Ramos (cell line): ENCODE data around the gene FNDC10.

ENCODE experiments used
- in situ Hi-C: fragments of 300-500 bp; cut with MboI; formaldehyde crosslinking; loops from one replicate; pipeline ENCODE4 v1.14.3; 2022; ENCODE audit warnings: low sequenced_read_pairs; ENCODE audit not compliant: unreplicated experiment

The FNDC10 gene

DNA sequence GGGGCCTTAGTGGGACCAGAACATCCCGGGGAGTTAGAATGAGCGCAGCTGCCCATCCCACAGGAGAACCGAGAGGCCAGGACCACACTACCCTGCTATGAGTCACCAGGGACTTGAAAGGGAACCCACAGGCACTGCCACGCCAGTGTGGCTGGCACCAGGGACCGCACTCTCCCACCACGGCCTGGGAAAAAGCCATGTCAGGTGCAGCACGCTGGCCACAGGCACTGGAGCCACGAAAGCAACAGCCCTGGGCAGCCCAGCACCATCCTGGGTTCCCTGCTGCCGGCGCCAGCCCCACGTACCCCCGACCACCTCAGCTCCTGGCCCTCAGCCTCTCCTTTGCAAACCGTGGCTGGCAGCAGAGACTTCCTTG is 45.4 kb downstream of the FNDC10 start:
- in situ Hi-C loops, result no loop called here

DNA sequence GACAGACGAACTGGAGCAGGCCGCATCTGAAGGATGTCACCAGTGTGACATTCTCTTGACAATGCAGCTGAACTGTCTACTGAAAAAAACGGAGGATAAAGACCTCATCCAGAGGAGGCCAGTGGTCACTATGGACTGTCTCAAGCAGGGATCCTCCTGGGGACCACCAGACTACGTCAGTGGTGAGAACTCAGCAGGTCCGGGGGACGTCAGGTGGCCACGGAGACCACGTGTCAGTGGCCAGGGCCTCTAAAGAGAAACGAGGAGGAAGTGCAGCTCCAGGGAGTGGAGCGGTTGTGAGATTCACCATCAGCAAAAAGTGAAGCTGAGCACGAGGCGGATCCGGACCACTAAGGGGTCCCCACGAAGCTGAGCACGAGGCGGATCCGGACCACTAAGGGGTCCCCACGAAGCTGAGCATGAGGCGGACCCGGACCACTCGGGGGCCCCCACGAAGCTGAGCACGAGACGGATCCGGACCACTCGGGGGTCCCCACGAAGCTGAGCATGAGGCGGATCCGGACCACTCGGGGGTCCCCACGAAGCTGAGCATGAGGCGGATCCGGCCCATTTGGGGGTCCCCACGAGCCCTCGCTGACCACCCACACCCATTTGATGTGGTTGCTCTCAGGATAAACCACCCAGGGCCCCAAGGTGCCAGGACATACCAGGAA is 46.0 kb downstream of the FNDC10 start:
- in situ Hi-C loops, result no loop called here

DNA sequence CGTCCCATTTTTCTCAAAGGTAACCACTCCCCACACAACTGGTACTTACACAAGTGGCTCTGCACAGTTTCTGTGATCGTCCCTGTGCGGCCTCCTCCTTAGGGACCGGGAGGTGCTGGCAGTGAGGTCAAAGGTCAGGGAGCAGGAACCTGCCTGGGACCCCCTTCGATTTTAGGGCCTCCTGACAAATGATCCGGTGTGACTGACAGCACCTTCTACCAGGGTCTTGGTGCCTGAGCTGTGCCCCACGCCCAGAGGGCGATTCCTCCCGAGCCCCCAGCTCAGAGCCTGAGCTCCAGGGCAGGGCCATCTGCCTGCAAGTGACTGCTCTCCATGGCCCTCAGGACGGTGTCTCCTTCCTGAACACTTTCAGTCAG is 47.7 kb downstream of the FNDC10 start:
- in situ Hi-C loops, result no loop called here

DNA sequence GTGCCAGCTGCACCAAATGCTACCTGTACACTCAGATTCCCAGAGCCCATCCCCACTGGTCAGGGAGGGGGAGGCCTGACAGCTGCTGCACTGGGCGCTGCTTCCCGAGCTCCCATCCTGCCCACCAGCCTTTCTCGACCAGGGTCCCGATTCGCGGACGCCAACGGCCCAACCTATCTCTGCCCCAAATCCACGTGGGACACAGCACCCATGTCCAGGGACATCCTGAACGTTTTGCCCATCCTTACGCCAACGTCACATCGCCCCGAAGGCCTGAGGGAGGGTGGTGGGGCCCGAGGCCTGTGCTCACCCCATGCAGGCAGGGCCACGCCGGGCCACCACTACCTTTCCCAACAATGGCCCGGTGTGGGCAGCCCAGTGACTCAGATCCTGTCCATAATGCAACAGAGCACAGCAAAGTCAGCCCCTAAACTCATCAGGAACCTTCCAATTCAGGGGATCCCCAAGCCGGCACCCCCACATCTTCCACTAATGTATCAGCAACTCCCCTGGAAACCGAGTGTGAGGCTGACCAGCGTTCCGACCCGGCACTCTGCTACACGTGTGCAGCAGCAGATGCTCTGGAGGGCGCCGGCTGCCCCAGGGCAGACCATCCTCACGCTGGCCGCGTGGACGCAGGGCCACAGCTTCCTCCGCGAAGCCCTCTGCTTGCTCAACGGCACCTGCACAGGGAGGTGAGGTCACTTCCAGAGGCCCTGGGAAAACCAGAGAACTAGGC is 48.2 kb downstream of the FNDC10 start:
- in situ Hi-C loops, result no loop called here

DNA sequence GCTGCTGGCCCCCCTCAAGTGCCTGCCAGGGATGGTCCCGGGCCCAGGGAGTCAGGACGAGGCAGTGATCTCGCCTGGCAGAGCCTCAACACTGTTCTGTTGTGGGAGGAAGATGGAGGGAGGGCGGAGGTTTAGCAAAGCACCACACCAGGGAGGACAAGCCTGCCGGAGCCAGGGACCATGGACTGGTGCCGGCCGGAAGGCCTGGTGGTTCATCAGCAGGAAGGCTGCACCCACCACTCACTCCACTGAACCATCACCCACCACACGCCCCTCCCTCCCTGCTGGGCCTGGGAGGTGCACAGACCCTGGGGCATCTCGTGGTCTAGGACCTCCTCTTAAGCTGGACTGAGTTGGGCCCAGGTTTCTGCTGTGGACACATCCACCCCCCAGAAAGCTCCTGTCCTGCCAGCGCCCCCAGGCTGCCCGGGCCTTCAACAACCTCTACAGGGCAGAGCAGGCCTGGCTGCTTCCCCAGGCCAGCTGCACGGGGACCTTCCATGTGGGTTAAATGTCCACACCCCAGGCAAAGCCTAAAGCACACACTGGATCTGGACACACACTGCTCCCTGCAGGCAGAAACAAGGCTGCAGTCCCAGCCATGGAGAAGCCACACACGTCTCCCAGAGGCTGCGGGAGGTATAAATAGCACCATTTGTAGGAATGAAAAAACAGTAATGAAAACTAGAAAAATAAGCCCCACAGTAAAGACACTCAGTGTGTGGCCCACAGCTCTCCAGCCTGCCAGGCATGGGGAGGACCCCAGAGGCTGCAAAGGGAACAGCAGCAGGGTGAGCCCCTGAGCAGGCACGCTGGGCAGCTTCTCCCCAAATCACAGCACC is 49.1 kb downstream of the FNDC10 start:
- in situ Hi-C loops, result no loop called here

DNA sequence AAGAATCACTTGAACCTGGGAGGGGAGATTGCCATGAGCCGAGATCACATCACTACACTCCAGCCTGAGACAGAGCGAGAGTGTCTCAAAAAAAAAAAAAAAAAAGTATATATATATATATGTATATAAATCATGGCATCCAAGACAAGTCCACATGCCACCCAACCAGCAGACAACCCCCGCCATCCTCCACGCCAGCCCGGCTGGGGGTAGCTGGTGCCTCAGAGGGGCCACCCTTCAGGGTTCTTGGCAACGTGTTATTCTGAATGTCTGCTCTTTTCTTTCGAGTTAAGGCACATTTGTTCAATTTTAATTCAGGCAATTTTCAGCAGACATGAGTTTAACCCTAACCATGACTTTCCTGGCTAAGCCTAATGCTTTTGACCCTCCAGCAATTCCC is 49.8 kb downstream of the FNDC10 start:
- in situ Hi-C loops, result no loop called here

DNA sequence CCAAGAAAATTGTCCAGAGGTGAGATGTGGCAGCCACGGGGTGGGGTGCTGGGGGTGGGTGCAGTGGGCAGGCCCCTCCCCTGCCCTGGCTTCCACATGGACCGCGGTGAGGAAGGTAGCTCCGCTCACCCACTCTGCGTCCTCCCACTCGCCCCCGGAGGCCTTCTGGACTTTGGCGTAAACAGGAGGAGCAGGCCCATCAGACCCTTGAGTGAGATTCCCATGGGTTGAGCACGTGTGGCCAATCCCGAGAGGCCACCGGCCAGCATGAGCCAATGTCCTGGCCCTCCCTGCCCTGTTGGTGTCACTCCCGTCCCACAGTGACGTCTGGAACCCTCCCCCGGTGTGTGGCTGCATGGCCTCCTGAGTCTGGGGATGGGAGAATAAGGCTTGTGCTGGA is 51.3 kb downstream of the FNDC10 start:
- in situ Hi-C loops, result no loop called here
